K562 (cell line): ENCODE measurements around the gene PIKFYVE. TPM values are rescaled to one million over a fixed set of nuclear protein-coding genes. Genes with fewer than 3 reads are reported as not detected.

ENCODE experiments used
- ATAC-seq: fragments of 200-7000 bp; cut with Tn5 transposase; 3 replicates; pipeline ENCODE4 v1.9.1; 2020; ENCODE audit warnings: moderate library complexity
- BruUV-seq: library from RNA; stranded (reverse); fragments of 400-500 nt; replicated peaks from 2 replicates; lab custom pipeline; 2021; lab: Mats Ljungman, UMichigan
- CTCF ChIA-PET: fragments of 300-600 bp; formaldehyde crosslinking; extraction: SDS; loops from one replicate; lab custom pipeline; 2021; ENCODE audit warnings: low intra/inter-chr PET ratio; lab: Yijun Ruan, JAX
- POLR2A ChIA-PET: fragments of 300-600, 350-650 bp; sonication (Branson Sonifier 250); formaldehyde crosslinking; extraction: SDS; loops from one replicate; lab custom pipeline; 2021; ENCODE audit warnings: antibody characterized with exemption, inconsistent platforms; lab: Yijun Ruan, JAX
- DNase-seq, 4 experiments: peaks; one replicate each; pipeline versions ENCODE4 v3.0.0 to v3.0.0-alpha.2; 2011 to 2018; ENCODE audit warnings: low spot score in 3 of 4, mixed read lengths in 3 of 4; ENCODE audit errors: extremely low read depth in 1 of 4
- FAIRE-seq: peaks from 2 replicates; lab custom pipeline; 2011; peaks lifted over from hg19 to GRCh38; lab: Jason Lieb, UNC
- H2AFZ ChIP-seq: 2 replicates; pipeline ENCODE4 v1.6.0; 2011; ENCODE audit warnings: low read depth, low read length, control low read depth, inconsistent platforms
- H3K27ac ChIP-seq: fragments of 200-600 bp; 3 replicates; pipeline ENCODE4 v1.8.0; 2011; ENCODE audit warnings: low read depth, mild to moderate bottlenecking, control low read depth, inconsistent platforms, low read length, moderate library complexity, mixed read lengths; ENCODE audit errors: extremely low read depth
- H3K27me3 ChIP-seq, 2 experiments: fragments of 300-600 bp in 1 of 2; 2 replicates in 1 of 2; 3 replicates in 1 of 2; pipeline versions ENCODE4 v1.6.0 to v1.8.0; 2011; ENCODE audit warnings: inconsistent platforms in 2 of 2, low read length in 2 of 2, mild to moderate bottlenecking in 1 of 2, mixed read lengths in 1 of 2, moderate library complexity in 1 of 2; ENCODE audit not compliant: control insufficient read depth in 2 of 2, insufficient read depth in 2 of 2
- H3K36me3 ChIP-seq: fragments of 300-600 bp; 3 replicates; pipeline ENCODE4 v1.8.0; 2011; ENCODE audit warnings: mild to moderate bottlenecking, low read length, inconsistent platforms; ENCODE audit not compliant: control insufficient read depth, insufficient read depth
- H3K4me1 ChIP-seq, 2 experiments: fragments of 200-600 bp in 1 of 2; replicated peaks in 1 of 2; 2 replicates in 1 of 2; 3 replicates in 1 of 2; pipeline versions ENCODE4 v1.5.1 to v1.8.0; 2011; ENCODE audit warnings: inconsistent platforms in 2 of 2, low read length in 2 of 2, mild to moderate bottlenecking in 1 of 2, mixed read lengths in 1 of 2, moderate library complexity in 1 of 2; ENCODE audit not compliant: control insufficient read depth in 2 of 2, insufficient read depth in 2 of 2
- H3K4me2 ChIP-seq: 2 replicates; pipeline ENCODE4 v1.6.1; 2011; ENCODE audit warnings: low read length, control low read depth, inconsistent platforms, mixed read lengths; ENCODE audit not compliant: insufficient read depth
- H3K4me3 ChIP-seq: fragments of 200-600 bp; sonication (generic), shearing (Covaris generic); 2 replicates; pipeline ENCODE4 v1.5.1; 2016; ENCODE audit warnings: control low read depth, inconsistent platforms
- H3K79me2 ChIP-seq: fragments of 200-600 bp; 3 replicates; pipeline ENCODE4 v1.8.0; 2011; ENCODE audit warnings: low read length, inconsistent platforms; ENCODE audit not compliant: control insufficient read depth, insufficient read depth
- H3K9ac ChIP-seq, 2 experiments: 2 replicates each; pipeline versions ENCODE4 v1.6.0 to v1.6.1; 2011; ENCODE audit warnings: low read depth in 2 of 2, low read length in 2 of 2, control low read depth in 1 of 2, inconsistent platforms in 1 of 2, mild to moderate bottlenecking in 1 of 2, mixed read lengths in 1 of 2; ENCODE audit not compliant: insufficient read depth in 1 of 2
- H3K9me1 ChIP-seq: one replicate; pipeline ENCODE4 v1.6.0; 2011; ENCODE audit warnings: inconsistent platforms, mild to moderate bottlenecking, low read length, moderate library complexity; ENCODE audit not compliant: control insufficient read depth, insufficient read depth
- H3K9me3 ChIP-seq: replicated peaks from 2 replicates; pipeline ENCODE4 v1.5.1; 2011; ENCODE audit warnings: low read depth, low read length, inconsistent platforms; ENCODE audit not compliant: control insufficient read depth, insufficient read depth
- H4K20me1 ChIP-seq: replicated peaks from 2 replicates; pipeline ENCODE4 v1.6.1; 2011; ENCODE audit warnings: low read length, inconsistent platforms, mixed read lengths; ENCODE audit not compliant: control insufficient read depth, insufficient read depth
- ESRRA ChIP-seq: fragments of 450-650 bp; IDR thresholded peaks from 2 replicates; pipeline ENCODE4 v1.6.1; 2014; ENCODE audit warnings: low read depth, mild to moderate bottlenecking, moderate library complexity, borderline replicate concordance
- ILF3 ChIP-seq: fragments of 450-650 bp; IDR thresholded peaks from 2 replicates; pipeline ENCODE4 v1.6.1; 2018; ENCODE audit warnings: antibody characterized with exemption, mild to moderate bottlenecking, moderate library complexity, borderline replicate concordance
- NFE2L1 ChIP-seq: fragments of 450-650 bp; IDR thresholded peaks from 2 replicates; pipeline ENCODE4 v1.6.1; 2016; ENCODE audit warnings: missing genetic modification characterization, low read depth, mild to moderate bottlenecking, missing compliant biosample characterization, moderate library complexity, borderline replicate concordance
- SRSF1 ChIP-seq: fragments of 200-400 bp; formaldehyde crosslinking; IDR thresholded peaks from 2 replicates; pipeline ENCODE4 v1.6.1; 2017; ENCODE audit warnings: mild to moderate bottlenecking, low read depth, low read length, moderate library complexity
- ZNF175 ChIP-seq: fragments of 200-800 bp; sonication (Bioruptor generic); IDR thresholded peaks from 2 replicates; pipeline ENCODE4 v1.6.1; 2016; ENCODE audit warnings: low read depth, mild to moderate bottlenecking, missing genetic modification characterization, missing compliant biosample characterization
- ZNF408 ChIP-seq: fragments of 250-450 bp; sonication (Bioruptor Pico); IDR thresholded peaks from 2 replicates; pipeline ENCODE4 v1.4.0; 2020; ENCODE audit warnings: low read depth, mild to moderate bottlenecking, moderate library complexity
- WGBS: fragments of 100-300 bp; shearing (Covaris generic); methylation state at CpG from one replicate; pipeline ENCODE4 v1.1.6; 2016; ENCODE audit warnings: low coverage, mixed read lengths; ENCODE audit not compliant: insufficient coverage; ENCODE audit errors: missing lambda C conversion rate; 5-methylcytosine and 5-hydroxymethylcytosine counted together
- in situ Hi-C: fragments of 300-500 bp; cut with MboI; formaldehyde crosslinking; loops from 4 replicates; pipeline ENCODE4 v1.15.0; 2018; ENCODE audit warnings: inconsistent platforms, mixed read lengths
- intact Hi-C: fragments of 100-400 bp; cut with micrococcal nuclease; formaldehyde crosslinking; loops from 2 replicates; pipeline ENCODE4 v1.14.2; 2022
- polyA plus RNA-seq, 8 experiments: library from polyadenylated mRNA; depleted of rRNA in 4 of 8; stranded (reverse) in 5 of 8; unstranded in 3 of 8; fragments of >200 nt; fragmentation: Nextera tagmentation in 2 of 8; fragmentation: Illumina TruSeq in 1 of 8; extraction: Ambion mirVana in 2 of 8; extraction: Trizol in 1 of 8; gene quantifications; 2 replicates each; pipeline versions ENCODE4 v1.2.1 to v1.2.3, GENCODE V29; 2011 to 2014; ENCODE audit warnings: inconsistent platforms in 1 of 8, missing spikeins in 1 of 8
- total RNA-seq, 7 experiments: library from RNA; depleted of rRNA in 6 of 7; stranded (reverse); fragments of >200 nt in 6 of 7; fragmentation: Illumina TruSeq in 2 of 7; extraction: Trizol in 2 of 7; gene quantifications; 2 replicates each; pipeline versions ENCODE4 v1.2.1 to v1.2.3, GENCODE V29; 2011 to 2021; ENCODE audit warnings: low replicate concordance in 1 of 7
- TF ChIP-seq, protein P1 (sequence below): sonication (generic); formaldehyde crosslinking; IDR thresholded peaks from 2 replicates; pipeline ENCODE4 v1.8.1; 2023; ENCODE audit warnings: mild to moderate bottlenecking, missing genetic modification reagents, moderate library complexity
- TF ChIP-seq, protein P2 (sequence below): fragments of 450-650 bp; formaldehyde crosslinking; IDR thresholded peaks from 2 replicates; pipeline ENCODE4 v1.4.0; 2022; ENCODE audit warnings: mild to moderate bottlenecking, moderate library complexity

The PIKFYVE gene
- total and polyA plus RNA-seq, 9 of the 15 experiments (the other 6 are each of a cell fraction or from before 2014, with no cell fraction given) = 3.6 to 25.6 (median 16.7) TPM

DNA sequence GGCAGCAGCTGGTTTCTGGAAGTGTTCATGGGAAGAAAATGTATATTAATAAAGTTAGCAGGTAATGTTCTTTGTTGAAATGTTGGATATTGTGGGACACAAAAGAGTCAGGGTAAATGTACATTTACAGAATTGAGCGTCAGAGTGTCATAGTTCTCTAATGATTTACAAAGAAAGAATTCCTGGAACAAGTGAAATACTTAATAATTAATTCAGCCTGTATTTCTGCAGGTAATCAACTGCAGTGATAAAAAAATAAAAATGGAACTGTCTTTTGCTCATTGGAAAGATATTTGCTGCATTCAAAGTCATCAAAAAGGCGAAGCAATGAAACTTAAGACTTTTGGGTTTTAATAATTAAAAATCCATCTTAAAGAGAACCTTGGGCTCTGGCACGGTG, 113.1 kb downstream of the PIKFYVE start:
- FAIRE-seq (no peak), ATAC-seq (no peak), DNase-seq (no peak)
- H3K9ac ChIP-seq = no peak overlapping the region
- no peak overlapping the region for H3K27ac ChIP-seq
- ChIA-PET CTCF (no interaction called here), POLR2A (no interaction called here)
- no peak overlapping the region for H3K4me3 ChIP-seq
- in situ Hi-C loops = loop anchor here (25.0 kb wide), 1 partner anchor 1808 kb away; no protein-coding TSS in a partner anchor
- H3K27me3 ChIP-seq = peaks cover 0 to 4% of the 10 kb centered on the region in 2 experiments; a peak in 1 of 5 replicates
- H3K9me1 ChIP-seq = no peaks in the 10 kb centered on the region
- no peaks in the 10 kb centered on the region for H3K9me3 ChIP-seq
- no peak overlapping the region for H3K4me2 ChIP-seq
- H2AFZ ChIP-seq = no peak overlapping the region
- no peaks in the 10 kb centered on the region for H3K79me2 ChIP-seq
- BruUV-seq = no TSS peak
- H3K4me1 ChIP-seq = no peaks in the 10 kb centered on the region
- no peaks in the 10 kb centered on the region for H4K20me1 ChIP-seq
- no peaks in the 10 kb centered on the region for H3K36me3 ChIP-seq
- intact Hi-C loops = loop anchor here (10.0 kb wide), 1 partner anchor 204 kb away; no protein-coding TSS in a partner anchor
- TF ChIP-seq, protein P1, sequence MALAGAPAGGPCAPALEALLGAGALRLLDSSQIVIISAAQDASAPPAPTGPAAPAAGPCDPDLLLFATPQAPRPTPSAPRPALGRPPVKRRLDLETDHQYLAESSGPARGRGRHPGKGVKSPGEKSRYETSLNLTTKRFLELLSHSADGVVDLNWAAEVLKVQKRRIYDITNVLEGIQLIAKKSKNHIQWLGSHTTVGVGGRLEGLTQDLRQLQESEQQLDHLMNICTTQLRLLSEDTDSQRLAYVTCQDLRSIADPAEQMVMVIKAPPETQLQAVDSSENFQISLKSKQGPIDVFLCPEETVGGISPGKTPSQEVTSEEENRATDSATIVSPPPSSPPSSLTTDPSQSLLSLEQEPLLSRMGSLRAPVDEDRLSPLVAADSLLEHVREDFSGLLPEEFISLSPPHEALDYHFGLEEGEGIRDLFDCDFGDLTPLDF (CRISPR knock-in tag) = no peak
- TF ChIP-seq ZNF408 (no peak), ESRRA (no peak), SRSF1 (no peak), NFE2L1 (tag) (no peak), ZNF175 (CRISPR knock-in tag) (no peak), ILF3 (no peak)
- TF ChIP-seq, protein P2, sequence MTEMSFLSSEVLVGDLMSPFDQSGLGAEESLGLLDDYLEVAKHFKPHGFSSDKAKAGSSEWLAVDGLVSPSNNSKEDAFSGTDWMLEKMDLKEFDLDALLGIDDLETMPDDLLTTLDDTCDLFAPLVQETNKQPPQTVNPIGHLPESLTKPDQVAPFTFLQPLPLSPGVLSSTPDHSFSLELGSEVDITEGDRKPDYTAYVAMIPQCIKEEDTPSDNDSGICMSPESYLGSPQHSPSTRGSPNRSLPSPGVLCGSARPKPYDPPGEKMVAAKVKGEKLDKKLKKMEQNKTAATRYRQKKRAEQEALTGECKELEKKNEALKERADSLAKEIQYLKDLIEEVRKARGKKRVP = no peak
- TF ChIP-seq, all 486 proteins: peak for 0
- 0% methylated on average over 3 of the region's 3 CpGs for WGBS
